ENCODE data around the gene KRTAP4-8.
A peak's percentile ranks its signal among the peaks of the same experiment; 100 is the strongest.
"Not testable (repeated sequence)": the region's sequence is repeated elsewhere in the genome, so short reads cannot be mapped to it uniquely, and the experiment has no call there.

The KRTAP4-8 gene

DNA sequence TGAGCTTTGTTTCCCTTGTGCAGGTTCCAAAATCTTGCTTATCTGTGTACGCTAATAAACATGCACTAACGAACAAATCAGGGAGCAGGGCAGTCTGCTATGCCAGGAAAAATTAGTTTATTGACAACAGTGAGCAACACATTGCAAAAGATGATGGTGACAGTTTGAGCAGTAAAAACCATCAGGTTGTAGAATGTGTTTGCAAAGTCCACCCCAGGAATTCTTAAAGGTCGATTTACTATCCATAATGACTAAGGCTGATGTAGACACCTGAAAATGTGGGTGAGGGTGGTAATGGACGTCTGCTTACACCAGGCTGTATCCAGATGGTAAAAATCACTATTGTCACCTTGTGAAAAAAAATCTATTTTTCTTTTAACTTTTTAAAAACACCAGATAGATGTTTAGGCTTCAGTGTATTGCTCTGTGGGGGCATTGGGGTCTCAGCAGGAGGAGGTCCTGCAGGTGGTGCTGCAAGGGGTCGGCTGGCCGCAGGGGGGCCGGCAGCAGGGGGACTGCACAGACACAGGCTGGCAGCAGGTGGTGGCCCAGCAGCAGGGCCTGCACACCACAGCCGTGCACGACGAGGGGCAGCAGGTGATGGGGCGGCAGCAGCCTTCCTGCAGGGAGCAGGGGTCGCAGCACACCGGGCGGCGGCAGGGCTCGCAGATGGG lies 32.8 kb downstream of the KRTAP4-8 start:
- not testable (repeated sequence) for DNase-seq (ENCODE audit: low read depth in 2 of 2)

DNA sequence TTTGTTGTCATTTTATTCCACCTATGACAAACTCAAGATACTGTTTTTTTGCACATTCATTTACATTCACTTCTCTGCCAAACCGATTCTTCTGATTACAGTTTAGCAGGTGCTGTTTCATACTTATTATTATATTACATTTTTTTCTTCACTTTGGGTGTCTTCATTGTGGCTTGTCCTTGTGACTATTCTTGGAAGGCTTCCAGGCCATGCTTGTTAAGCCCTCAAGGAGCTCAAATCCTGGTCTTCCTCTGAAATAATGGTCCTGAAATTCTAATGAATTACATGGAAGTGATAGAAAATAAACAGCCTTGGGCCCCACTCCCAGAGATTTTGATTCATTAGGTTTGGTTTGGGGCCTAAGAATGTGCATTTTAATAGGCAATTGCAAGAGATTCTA lies 33.6 kb downstream of the KRTAP4-8 start:
- DNase-seq (ENCODE audit: low read depth in 2 of 2) = no peak

DNA sequence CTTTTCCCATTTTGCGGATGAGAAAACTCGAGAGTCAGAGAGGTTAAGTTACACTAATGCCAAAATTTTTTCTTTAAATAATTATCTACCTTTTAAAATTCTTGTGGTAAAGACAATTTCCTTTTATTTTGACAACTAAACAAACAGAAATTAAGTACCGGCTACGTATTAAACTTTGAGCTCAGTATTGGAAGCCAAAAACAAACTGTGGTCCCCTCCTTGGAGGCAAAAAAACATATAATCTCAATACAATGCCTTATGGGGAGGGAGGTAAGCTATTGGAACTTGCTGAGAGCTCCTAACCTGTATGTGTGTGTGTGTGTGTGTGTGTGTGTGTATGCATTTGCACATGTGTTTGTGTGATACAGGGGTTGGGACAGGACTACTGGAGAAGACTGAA lies 34.5 kb downstream of the KRTAP4-8 start:
- no peak for DNase-seq (ENCODE audit: low read depth in 2 of 2)

DNA sequence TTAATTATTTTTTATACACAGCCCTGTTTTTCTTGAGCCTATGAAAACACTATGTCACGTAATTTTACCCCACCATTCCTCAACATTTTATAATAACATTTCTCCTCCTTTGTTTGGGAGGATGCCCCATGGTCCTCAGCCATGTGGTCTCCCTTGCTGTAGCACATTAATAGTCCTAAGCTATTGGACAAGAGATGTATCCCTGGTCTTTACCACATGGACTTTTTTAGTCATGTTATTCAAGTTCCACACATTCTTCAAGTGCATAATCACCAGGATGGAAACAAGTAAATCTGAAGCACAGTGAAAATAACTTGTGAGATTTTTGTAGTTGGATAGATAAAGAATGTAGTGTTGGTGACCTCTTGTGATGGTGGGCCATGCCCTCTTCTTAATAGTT lies 36.0 kb downstream of the KRTAP4-8 start:
- DNase-seq (ENCODE audit: low read depth in 2 of 2) = peak; percentile 97 to 98

DNA sequence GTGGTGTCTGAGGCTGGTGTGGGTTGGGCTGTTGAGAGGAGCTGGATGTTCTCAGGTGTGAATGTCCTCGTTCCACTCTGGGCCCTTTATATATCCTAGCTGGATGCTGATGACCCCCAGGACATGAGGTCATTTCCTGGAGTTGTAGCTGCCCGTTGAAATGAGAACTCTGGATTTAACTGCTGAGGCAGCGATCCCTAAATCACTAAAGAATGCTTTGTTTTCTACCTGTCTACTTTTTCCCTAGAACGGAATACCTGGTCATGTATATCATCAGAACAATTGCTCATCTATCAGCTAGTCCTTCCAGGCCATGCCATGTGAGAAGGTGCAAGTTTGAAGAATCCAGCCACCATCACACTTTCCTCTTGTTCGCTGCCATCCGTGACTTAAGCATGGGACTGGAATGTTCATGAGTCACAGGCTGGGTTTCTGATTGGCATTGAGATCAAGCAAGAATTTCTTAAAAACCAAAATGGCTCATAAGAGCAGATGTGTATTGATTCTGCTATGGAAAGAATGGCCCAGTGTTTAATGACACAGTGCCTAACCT lies 37.8 kb downstream of the KRTAP4-8 start, which contains the start of gene KRTAP2-3:
TSS of gene KRTAP2-3 (minus strand) at position 63 of the 553 bp plus-strand sequence. CDS start 64 bp downstream, outside the sequence.
- DNase-seq (ENCODE audit: low read depth in 2 of 2) = peak; percentile 91 to 92

DNA sequence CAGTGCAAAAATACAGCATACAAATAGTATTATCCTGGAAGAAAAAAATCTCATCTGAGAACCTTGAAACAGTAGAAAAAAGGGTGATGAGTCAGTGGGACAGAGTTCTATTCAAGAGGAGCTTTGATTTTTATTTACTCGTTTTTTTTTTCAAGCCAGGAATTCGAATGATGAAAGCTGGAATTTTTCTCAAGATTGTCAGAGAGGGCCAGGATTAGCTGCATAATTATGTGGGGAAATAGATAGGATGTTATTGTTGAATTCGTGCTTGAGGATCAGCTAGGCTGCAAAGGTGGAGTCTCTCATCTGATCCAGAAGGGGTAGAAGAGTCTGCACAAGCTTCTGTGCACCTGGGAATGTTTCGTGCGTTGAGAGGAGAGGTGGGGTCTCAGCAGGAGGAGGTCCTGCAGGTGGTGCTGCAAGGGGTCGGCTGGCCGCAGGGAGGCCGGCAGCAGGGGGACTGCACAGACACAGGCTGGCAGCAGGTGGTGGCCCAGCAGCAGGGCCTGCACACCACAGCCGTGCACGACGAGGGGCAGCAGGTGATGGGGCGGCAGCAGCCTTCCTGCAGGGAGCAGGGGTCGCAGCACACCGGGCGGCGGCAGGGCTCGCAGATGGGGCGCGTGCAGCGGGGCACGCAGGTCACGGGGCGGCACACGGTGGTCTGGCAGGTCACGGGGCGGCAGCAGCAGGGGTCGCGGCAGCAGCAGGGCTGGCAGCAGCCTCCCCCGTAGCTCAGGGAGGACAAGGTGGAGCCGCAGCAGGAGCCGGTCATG lies 38.5 kb downstream of the KRTAP4-8 start:
- peak; percentile 93 for DNase-seq (ENCODE audit: low read depth in 2 of 2)

DNA sequence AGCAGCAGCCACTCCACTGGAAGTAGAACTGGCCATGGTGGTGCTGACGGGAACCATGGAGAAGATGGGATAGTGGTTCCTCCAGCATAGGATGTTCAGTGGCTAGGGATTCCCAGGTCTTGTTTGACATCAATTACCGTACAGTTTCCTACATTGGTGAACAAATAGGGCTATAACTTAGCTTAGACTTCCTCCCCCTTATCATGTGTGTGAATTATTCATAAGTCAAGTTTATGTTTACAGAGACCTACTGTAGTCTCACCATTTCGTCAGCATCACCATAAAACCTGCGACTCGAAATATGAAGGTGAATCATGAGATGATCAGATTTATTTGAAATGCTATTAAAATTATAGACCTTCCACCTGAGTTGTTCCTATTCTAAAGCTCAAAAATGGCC lies 39.2 kb downstream of the KRTAP4-8 start:
- no peak for DNase-seq (ENCODE audit: low read depth in 2 of 2)

DNA sequence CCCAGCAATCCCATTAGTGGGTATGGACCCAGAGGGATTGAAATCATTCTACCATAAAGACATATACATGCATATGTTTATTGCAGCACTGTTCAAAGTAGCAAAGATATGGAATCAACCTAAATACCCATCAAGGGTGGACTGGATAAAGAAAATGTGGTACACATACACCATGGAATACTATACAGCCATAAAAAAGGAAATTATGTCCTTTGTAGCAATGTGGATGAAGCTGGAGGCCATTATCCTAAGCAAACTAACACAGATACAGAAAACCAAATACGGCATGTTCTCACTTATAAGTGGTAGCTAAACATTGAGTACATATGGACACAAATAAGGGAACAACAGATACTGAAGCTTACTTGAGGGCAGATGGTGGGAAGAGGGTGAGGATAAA lies 40.4 kb downstream of the KRTAP4-8 start:
- DNase-seq (ENCODE audit: low read depth in 2 of 2) = no peak

DNA sequence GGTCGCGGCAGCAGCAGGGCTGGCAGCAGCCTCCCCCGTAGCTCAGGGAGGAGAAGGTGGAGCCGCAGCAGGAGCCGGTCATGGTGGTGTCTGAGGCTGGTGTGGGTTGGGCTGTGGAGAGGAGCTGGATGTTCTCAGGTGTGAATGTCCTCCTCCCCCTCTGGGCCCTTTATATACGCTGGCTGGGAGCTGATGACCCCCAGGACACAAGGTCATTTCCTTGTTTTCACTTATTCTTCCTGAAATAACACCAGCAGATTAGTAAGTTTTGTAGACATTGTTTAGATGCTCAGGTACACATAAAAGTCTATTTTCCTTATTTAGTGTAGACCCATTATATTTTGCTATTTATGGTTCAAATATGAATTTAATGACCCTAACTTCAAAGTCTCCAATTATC lies 42.8 kb downstream of the KRTAP4-8 start, which contains the start of gene KRTAP2-2:
TSS of gene KRTAP2-2 (minus strand) at position 101 of the 400 bp plus-strand sequence. CDS start at position 82, 19 bp downstream.
- not testable (repeated sequence) for DNase-seq (ENCODE audit: low read depth in 2 of 2)

DNA sequence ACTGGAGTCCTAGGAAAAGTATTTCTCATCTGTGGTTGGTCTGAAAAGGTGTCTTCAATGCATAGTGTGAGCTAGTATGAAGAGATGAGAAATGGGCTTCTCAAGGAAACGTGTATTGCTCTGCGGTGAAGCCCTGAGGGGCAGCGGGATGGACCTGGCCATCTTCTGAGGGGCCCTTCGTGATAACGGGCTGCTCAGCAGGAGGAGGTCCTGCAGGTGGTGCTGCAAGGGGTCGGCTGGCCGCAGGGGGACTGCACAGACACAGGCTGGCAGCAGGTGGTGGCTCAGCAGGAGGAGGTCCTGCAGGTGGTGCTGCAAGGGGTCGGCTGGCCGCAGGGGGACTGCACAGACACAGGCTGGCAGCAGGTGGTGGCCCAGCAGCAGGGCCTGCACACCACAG lies 43.4 kb downstream of the KRTAP4-8 start:
- DNase-seq (ENCODE audit: low read depth in 2 of 2) = not testable (repeated sequence)

DNA sequence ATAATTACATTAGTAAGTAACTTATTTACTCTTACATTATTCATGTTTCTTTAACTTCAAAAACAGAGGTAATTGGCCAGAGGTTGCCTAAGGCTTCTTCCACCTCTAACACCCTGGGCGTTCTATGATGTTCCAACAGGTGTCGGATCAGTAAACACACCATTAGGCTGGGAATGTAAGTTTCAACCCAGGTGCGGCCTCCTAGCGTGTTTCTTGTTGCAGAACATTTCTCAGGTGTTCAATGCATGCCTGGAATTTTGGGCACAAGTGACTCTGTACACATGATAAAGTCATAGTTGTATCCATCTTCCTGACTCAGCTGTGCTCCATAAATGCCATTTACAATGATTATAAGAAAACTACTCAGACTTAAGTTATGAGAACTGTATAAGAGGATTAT lies 43.9 kb downstream of the KRTAP4-8 start:
- no peak for DNase-seq (ENCODE audit: low read depth in 2 of 2)

DNA sequence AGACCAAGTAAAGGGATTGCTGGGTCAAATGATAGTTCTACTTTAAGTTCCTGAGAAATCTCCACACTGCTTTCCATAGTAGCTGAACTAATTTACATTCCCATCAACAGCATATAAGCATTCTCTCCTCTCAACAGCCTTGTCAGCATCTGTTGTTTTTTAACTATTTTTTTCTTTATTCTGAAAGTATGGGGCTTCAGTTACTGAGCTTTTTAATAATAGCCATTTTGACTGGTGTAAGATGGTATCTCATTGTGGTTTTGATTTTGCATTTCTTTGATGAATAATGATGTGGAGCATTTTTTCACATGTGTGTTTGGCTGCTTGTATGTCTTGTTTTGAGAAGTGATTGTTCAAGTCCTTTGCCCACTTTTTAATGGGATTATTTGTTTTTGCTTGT lies 45.4 kb downstream of the KRTAP4-8 start:
- DNase-seq (ENCODE audit: low read depth in 2 of 2) = peak in 1 of 2 experiments; percentile 54

DNA sequence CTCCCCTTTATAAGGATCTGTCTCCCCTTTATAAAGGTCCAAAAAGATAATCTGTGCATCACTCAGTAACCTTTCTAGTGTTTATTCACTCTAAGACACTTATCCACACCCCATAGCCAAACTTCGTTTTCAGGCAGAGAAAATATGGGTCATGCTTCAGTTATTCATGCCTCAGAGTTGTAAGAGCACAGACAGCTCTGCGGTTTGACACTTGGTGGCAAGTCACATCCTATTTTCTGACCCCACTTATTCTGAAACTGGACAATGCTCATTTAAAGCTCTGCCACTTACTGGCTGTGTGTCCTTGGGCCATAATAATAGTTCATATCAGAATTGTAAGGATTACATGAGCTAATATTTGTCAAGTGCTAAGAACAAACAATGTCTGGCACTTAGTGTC lies 48.8 kb downstream of the KRTAP4-8 start:
- no peak for DNase-seq (ENCODE audit: low read depth in 2 of 2)

DNA sequence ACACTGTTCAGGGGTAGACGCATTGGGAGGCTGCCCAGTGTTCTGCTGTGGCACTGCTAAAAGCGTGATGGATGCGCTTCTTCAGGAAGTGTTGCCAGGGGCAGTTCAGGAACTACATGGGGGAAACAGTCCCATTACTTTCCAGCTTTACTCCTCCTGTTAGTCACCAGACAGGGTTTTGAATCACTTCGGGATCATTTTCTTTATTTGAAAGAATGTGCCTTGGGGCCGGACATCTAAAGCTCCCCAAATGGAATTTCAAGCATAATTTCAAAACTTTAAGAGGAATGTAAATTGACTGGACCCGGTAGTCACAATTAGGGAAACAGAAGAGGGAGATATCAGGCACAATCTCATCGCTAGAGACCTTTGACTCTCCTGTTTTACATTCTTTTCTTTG lies 49.5 kb downstream of the KRTAP4-8 start:
- no peak for DNase-seq (ENCODE audit: low read depth in 2 of 2)
